Activated CD4-positive, alpha-beta T cell treated with anti-CD3 and anti-CD28 coated beads, Interleukin-2, Interleukin-4, amounts not matched to agents 100 ng/mL and 50 ng/mL, durations not matched to agents 16 hours and 8 hours (primary cell): Measurements from ENCODE around the gene PHACTR2.
A peak's percentile ranks its signal among the peaks of the same experiment; 100 is the strongest.
"Not testable (repeated sequence)": the region's sequence is repeated elsewhere in the genome, so short reads cannot be mapped to it uniquely, and the experiment has no call there.

Experiments
- DNase-seq: peaks from one replicate; pipeline ENCODE4 v3.0.0-alpha.2; 2020; ENCODE audit warnings: low spot score

PHACTR2 gene

DNA sequence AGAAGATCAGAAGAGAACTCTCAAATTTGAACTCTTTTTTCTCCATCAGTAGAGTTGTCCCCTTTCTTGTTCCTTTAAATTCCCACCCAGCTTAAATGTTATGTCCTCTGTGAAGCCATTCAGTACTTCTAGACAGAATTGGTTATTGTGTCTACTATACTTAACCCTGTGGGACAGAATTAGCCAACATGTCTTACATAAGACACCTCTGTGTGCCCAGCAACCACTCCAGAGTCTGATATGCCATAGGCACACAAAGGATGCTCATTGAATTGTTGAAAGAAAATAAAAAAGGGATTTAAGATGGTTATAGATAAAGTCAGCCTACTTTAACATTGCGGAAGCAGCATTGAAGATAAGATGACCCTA is 88.4 kb downstream of the PHACTR2 start:
- DNase-seq: no peak

DNA sequence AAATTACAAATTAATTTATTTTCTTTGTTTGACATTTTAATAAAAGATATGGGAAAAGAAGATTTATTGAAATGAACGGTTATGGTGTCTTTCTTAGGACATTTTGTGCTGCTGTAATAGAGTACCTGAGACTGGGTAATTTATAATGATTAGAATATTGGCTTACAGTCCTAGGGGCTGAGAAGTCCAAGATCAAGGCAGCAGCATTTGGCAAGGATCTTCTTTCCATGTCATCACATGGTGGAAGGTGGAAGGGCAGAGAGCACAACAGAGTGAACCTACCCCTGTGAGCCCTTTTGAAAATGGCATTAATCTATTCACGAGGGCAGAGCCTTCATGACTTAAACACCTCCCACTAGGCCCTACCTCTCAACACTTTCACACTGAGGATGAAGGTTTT is 89.7 kb downstream of the PHACTR2 start:
- DNase-seq: no peak

DNA sequence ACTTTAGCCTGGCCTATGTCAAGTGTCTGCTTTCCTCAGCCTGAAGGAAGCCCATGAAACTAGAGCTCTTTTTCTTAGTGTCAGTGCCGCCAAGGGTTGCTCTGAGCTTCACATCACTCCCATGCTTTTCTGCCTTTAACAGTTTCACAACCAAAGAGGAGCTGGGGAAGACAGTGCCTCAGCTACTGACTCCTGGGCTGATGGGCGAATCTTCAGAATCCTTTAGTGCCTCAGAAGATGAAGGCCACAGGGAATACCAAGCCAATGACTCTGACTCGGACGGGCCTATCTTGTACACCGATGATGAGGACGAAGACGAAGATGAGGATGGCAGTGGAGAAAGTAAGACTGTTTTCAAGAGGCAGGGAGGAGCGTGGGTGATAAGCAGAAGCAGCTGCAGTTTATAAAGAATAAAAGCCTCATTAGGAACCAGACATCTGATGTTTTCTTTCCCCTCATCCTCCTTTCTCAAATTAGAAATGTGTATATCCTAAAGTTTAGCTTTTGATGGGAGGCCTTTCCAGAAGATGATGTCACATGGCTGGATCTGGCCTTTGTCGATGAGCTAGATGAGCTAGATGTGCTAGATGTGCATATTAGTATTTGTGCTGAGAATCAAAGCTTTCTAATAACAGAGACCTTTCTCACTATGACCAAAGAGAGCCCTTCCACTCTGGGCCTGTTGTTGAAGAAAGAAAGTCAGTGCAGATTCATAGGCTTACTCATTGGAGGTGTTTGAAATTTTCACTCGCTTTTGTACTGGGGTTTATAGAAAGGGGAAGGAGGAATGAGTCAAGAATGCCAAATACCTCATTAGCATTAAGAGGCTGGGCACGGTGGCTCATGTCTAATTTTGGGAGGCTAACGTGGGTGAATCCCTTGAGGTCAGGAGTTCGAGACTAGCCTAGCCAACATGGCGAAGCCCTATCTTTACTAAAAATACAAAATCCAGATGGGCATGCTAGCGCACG is 94.6 kb downstream of the PHACTR2 start:
- no peak for DNase-seq

DNA sequence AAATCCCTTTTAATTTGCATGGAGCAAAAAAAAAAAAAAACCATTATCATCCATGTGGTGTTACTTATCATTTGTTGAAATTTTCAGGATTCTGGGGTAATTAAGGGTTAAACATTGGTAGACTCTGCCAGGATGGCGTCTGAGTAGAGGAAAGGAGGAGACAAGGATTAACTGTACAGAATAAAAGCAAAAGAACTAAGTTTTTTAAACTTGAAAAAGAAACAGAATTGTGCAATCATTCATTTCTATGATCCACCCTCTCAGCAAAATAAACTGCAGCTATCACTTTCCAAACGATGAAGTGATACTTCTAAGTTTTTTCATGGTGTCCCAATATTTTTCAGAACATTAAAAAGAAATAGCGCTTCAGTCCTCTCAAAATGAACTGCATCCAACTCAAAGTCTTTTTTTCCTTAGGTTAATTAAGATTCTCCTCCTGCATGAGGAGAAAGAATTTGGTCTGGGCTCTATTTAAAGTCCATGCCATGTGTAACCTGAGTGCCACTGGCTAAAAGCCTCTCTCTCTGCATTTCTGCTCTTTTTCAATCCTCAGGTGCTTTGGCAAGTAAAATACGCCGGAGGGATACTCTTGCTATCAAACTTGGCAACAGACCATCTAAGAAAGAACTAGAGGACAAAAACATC is 95.9 kb downstream of the PHACTR2 start:
- DNase-seq: no peak

DNA sequence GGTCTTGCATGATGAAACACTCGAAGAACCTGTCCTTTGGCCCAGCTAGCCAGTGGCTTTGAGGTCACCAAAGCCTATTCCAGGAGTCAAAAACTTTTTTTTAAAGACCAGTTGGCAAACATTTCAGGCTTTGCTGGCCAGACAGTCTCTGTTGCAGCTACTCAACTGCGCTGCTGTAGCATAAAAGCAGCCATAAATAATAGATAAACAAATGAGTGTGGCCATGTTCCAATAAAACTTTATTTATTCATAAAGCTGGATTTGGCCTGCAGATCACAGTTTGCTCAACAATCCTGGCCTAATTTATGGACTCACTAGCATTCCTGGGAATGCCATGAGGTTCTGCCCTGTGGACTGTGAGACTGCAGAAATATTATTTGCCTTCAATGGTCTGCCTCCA is 96.6 kb downstream of the PHACTR2 start:
- no peak for DNase-seq

DNA sequence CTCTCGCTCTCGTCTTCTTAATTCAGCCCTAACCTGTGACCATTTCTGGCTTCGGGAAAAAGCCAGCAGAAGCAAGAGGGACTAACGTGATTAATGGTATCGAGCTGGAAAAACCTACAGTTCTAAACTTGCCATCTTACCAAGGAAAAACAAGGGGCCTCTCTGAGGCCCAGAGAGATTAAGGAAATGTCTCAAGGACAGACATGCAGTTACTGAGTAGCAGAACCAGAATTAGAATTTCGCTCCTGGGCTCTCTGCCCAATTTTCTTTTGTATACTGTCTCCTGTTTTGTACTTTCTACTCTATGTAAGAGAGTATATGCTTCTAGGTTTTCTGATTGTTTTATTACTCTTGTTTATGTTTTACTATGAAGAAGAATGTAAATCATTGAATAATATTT is 97.6 kb downstream of the PHACTR2 start:
- DNase-seq: no peak

DNA sequence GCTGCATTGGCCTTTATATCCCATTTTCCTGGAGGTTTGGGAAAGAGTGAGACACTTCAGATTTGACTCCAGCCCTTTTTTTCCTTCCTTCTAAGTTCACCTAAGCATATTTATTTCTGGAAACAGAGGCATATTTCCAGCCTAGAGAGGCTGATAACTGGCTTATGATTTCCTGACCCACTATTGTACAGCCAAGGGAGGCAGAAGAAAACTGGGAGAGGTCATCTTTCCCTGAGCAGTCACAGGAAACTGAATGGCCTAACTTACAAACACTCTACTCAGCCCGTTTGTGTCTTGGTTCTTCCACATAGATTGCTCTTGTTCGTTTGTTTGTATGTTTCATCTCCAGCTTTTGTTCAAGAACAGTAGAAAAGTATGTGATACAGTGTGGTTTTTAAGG is 101.2 kb downstream of the PHACTR2 start:
- no peak for DNase-seq

DNA sequence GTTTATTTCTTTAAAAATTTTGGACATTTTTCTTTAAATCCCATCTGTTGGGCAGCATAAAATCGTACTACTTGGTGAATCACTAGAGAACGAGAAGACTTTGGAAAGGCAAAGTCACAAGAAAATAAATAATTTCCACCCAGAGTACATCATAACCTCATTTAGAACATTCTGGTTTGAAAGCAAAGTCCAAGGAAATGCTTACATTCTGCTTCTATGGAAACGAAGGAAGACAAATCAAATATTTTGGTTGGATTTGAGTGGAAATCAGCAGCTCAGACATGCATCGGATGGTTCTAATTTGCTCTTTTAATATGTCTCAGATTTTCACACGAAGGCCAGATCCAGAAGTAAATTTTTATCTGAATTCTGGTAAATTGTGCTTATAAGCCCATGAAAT is 104.7 kb downstream of the PHACTR2 start:
- DNase-seq: no peak

DNA sequence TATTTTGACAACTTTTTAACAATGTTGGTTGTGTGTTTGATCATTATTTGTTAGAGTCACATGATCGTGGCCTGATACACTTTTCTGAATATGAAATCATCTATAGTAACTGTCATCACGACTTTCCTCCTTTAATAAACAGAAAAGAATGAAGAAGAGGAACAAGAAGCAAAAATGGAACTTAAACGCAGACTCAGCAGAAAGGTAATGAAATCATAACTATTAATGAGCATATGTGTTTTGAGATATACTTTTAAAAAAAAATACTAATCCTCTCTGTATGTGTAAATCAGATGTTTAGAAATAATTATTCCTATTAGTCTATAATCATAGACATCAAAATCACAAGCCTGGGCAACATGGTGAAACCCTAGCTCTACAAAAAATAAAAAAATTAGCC is 105.3 kb downstream of the PHACTR2 start:
- DNase-seq: no peak

DNA sequence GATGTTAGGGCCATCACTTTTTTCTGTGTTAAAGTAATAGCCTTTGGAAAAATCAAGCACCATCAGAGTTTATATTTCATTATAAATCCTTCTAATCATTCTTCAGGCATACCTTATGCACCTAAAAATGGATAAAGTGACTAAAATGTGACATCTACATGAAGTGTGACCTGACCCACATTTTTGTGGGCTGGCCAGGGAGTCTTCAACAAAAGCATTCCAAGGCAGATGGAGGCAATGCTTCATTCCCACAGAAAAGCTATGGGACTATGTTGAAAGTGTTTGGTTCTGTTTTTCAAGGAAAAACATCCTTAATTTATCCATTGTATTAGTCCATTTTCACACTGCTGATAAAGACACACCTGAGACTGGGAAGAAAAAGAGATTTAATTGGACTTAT is 106.6 kb downstream of the PHACTR2 start:
- DNase-seq: no peak

DNA sequence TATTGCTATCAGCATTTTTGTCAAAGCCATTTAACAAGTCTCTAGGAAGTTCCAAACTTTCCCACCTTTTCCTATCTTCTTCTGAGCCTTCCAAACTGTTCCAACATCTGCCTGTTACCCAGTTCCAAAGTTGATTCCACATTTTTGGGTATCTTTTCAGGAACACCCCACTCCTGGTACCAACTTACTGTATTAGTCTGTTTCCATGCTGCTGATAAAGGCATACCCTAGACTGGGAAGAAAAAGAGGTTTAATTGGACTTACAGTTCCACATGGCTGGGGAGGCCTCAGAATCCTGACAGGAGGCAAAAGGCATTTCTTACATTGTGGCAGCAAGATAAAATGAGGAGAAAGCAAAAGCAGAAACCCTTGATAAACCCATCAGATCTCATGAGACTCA is 108.6 kb downstream of the PHACTR2 start:
- DNase-seq: not testable (repeated sequence)

DNA sequence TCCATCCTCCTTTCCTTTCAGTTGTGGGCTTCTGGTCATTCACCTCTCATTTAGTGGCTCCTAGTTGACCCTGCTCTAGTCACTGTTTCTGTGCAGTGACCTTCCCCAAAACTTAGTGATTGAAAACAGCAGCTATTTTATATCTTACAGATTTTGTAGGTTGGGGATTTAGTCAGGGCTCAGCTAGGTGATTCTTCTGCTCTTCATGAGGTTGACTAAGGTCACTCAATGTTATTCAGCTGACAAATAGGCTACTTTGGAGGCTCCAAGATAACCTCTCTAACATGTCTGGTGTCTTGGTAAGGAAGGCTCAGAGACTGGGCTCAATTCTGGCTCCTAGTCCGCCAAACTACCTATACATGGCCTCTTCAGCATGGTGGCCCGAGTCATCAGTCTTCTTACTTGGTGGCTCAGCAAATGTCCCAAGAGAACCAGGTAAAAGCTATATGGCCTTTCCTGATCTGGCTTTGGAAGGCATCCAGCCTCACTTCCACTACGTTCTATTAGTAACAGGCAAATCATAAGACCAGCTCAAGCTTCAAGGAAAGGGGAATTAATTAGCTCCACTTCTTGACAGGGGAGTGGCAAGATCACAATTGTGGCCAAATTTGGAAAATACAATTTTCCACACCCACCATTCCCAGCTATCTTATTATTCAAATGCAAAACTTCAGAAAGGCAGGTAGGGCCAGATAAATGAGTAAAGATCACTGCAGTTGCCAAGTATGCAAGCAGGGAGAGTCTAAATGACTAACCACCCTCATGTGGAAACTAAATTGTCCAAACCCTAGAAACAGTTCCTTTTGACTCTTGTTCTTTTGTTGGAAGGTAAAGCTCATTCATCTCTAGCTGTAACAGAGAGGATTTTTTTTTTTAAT is 114.9 kb downstream of the PHACTR2 start:
- no peak for DNase-seq

DNA sequence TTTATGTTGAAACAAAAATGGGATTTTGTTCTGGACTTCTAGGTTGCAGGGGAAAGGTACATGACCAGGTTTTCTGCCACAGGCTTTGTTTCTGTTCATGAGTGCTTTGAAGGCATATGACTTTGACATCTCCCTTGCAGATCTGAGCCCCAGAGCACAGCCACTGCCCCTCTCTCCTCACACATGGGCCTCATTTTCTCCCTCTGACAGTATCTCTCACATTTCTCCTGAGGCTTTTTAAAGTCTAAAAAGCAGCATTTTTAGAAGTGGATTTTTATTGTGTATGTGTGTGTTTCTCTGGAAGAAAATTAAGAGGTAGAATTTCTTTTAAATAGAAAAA is 115.5 kb downstream of the PHACTR2 start:
- DNase-seq: no peak

DNA sequence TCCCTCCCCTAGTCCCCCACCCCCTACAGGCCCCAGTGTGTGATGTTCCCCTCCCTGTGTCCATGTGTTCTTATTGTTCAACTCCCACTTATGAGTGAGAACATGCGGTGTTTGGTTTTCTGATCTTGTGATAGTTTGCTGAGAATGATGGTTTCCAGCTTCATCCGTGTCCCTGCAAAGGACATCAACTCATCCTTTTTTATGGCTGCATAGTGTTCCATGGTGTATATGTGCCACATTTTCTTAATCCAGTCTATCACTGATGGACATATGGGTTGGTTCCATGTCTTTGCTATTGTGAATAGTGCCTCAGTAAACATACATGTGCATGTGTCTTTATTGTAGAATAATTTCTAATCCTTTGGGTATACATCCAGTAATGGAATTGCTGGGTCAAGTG is 118.8 kb downstream of the PHACTR2 start:
- DNase-seq: not testable (repeated sequence)

DNA sequence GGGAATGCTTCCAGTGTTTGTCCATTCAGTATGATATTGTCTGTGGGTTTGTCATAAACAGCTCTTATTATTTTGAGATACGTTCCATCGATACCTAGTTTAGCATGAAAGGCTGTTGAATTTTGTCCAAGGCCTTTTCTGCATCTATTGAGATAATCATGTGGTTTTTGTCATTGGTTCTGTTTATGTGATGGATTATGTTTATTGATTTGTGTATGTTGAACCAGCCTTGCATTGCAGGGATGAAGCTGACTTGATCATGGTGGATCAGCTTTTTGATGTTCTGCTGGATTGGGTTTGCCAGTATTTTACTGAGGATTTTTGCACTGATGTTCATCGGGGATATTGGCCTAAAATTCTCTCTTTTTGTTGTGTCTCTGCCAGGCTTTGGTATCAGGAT is 120.7 kb downstream of the PHACTR2 start:
- not testable (repeated sequence) for DNase-seq

DNA sequence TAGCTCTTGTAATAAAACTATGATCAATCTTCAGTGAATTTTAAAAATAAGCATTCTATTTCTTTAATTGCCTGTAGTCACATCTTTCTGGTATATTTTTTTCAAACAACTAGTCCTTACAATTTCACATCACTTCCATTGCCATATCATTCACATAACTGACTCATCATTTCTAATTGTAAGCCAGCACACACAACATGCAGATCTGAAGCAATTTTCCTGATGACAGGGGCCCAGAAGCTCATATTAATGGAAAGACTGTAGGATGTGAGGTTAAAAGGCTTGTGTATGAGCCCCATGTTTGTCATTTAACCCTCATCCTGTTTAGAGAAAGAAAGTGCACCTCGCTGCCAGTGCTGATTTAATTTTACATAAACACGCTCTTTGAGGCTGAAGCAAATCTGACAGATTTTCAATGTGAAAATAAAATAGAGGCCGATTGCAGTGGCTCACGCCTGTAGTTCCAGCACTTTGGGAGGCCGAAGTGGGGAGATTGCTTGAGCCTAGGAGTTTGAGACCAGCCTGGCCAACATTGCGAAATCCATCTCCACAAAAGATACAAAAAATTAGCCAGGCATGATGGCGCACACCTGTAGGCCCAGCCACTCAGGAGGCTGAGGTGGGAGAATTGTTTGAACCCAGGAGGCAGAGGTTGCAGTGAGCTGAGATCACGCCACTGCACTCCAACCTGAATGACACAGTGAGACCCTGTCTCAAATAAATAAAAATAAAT is 125.2 kb downstream of the PHACTR2 start:
- no peak for DNase-seq

DNA sequence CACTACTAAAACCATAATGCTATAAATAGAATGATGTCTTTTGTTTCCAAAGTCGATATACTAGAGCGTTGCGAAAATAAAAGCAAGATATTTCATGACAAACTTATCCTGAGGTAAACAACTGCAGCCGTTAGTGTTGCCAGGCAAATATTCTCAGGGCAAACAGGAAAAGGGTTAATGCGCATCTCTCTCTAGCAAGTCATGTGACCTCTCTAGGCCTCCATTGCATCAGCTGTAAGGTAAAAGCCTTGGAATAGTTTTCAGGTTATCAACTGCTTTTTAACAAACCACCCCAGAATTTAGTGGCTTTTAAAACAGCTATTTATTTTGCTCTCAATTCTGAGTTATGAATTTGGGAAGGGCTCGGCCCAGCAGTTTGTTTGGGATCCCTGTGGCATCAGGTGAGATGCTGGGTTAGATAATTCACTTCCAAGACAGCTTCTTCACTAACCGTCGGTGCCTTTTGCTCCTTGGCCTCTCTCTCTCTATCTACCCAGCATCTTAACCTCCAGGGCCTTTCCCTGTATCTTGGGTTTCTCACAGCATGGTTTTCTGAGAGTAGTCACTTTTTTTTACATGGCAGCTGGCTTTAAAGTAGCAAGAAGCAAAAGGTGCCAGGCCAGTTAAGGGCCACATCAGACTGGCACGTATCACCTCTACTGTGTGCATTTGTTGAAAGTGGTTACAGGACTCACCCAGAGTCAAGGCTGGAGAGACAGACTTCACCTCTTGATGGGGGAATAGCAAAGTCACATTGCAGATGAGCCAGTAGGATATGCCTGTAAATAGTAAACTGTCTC is 126.2 kb downstream of the PHACTR2 start:
- no peak for DNase-seq

DNA sequence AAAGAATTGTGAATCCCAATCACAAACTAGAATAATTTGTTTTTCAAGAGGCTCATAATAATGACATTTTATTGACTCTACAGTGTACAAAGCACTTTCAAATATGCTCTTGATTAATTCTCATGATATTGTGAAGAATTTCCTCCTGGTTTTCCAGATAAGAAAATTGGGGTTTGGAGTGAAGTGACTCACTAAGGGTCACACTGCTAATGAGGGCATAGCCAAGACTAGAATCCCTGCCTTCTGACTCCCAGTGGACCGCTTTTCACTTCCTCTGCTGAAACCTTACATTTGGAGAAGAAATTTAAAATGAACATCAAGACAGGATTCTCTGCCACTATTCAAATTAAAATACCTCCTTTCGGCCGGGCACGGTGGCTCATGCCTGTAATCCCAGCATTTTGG is 127.1 kb downstream of the PHACTR2 start:
- no peak for DNase-seq

DNA sequence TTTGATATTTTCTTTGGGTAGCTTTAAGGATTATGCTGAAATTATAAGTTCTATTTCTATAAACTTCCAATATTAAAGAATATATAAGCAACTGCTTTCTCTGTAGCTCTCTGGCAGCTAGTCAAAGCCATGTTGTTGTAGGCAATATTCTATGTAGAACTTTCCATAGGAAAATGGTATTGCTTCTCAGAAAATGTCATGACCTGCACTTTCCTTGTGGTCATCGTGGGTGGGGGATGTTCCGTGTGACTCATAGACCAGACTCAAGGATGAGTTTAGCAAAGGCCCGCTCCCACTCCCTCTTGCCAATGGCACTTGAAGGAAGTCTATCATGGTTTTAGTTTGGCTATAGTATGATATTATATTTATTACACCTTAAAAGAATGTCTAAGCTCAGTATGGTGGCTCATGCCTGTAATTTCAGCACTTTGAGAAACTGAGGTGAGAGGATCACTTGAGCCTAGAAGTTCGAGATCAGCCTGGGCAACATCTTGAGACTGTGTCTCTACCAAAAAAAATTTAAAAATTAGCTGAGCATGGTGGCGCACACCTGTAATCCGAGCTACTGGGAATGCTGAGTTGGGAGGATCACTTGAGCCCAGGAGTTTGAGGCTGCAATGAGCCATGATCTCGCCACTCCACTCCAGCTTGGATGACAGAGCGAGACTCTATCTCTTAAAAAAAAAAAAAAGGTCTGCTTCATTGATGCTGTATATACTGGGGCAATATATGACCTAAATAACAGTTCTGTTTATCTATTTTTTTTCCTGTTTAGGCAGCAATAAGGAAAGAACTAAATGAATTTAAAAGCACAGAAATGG is 128.7 kb downstream of the PHACTR2 start:
- DNase-seq: peak; percentile 57

DNA sequence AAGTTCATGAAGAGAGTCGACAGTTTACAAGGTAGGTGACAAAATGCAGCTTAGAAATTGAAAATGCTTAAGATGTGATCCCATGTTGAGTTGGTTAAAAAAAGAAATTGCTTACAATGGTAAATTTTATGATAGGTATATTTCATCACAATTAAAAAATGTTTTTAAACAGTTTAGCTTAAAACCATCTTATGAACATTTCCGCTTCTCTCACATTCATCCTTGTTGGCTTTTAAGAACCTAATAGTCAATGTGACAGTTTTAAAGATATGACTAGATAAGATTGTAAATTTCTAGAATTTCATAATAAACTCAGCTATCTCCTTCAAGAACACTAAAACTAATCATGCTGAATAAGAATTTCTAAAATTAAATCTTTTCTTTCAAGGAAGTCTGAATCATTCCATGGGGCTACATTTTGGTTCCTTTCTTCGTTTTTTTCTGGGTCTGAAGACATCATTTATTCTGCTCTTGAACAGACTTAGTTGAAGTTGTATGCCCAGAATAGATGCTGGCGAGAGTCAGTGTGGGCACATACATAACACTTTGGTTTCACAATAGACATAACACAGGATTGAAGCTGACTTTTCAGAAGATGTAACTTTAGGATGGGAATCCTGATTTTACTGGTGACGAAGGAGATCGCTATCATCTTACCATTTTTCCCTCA is 129.5 kb downstream of the PHACTR2 start:
- peak; percentile 17 for DNase-seq
